RWPE1 (cell line): ENCODE data around the gene FERMT1.
A peak's percentile ranks its signal among the peaks of the same experiment; 100 is the strongest.

Experiments used
- CTCF ChIA-PET: fragments of 350-600 bp; sonication (Branson Sonifier 250); formaldehyde crosslinking; extraction: SDS; loops from one replicate; lab custom pipeline; 2021; lab: Yijun Ruan, JAX
- POLR2A ChIA-PET: fragments of 400-600 bp; formaldehyde crosslinking; extraction: SDS; loops from one replicate; lab custom pipeline; 2020; ENCODE audit warnings: antibody characterized with exemption; ENCODE audit not compliant: low non-redundant PET; lab: Yijun Ruan, JAX
- DNase-seq: peaks from one replicate; pipeline ENCODE4 v3.0.0; 2012; ENCODE audit warnings: low spot score
- H3K27ac ChIP-seq: fragments of 450-650 bp; 2 replicates; pipeline ENCODE4 v1.5.1; 2017
- TF ChIP-seq, protein P1 (sequence below): fragments of 450-650 bp; conservative IDR thresholded peaks from 2 replicates; pipeline ENCODE4 v1.5.1; 2017; ENCODE audit warnings: low read depth, mild to moderate bottlenecking

FERMT1 gene

GRCh38 chr20:6157345-6157744 lies 34.5 kb upstream of the FERMT1 start:
- no peak overlapping the region for H3K27ac ChIP-seq
- ChIA-PET POLR2A (no interaction called here), CTCF (no interaction called here)
- TF ChIP-seq, protein P1, sequence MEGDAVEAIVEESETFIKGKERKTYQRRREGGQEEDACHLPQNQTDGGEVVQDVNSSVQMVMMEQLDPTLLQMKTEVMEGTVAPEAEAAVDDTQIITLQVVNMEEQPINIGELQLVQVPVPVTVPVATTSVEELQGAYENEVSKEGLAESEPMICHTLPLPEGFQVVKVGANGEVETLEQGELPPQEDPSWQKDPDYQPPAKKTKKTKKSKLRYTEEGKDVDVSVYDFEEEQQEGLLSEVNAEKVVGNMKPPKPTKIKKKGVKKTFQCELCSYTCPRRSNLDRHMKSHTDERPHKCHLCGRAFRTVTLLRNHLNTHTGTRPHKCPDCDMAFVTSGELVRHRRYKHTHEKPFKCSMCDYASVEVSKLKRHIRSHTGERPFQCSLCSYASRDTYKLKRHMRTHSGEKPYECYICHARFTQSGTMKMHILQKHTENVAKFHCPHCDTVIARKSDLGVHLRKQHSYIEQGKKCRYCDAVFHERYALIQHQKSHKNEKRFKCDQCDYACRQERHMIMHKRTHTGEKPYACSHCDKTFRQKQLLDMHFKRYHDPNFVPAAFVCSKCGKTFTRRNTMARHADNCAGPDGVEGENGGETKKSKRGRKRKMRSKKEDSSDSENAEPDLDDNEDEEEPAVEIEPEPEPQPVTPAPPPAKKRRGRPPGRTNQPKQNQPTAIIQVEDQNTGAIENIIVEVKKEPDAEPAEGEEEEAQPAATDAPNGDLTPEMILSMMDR = no peak
- no peak for DNase-seq

DNA sequence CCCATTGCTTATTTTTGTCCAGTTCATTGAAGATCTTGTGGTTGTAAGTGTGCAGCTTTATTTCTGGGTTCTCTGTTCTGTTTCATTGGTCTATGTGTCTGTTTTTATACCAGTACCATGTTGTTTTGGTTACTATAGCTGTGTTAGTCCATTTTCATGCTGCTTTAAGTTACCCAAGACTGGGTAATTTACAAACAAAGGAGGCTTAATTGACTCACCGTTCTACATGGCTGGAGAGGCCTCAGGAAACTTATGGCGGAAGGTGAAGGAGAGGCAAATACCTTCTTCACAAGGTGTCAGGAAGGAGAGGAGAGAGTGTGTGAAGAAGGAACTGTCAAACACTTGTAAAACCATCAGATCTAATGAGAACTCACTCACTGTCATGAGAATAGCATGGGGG lies 29.9 kb upstream of the FERMT1 start:
- no peak overlapping the region for H3K27ac ChIP-seq
- CTCF ChIA-PET = no interaction called here
- no peak for DNase-seq
- POLR2A ChIA-PET = no interaction called here
- TF ChIP-seq, protein P1 = no peak

DNA sequence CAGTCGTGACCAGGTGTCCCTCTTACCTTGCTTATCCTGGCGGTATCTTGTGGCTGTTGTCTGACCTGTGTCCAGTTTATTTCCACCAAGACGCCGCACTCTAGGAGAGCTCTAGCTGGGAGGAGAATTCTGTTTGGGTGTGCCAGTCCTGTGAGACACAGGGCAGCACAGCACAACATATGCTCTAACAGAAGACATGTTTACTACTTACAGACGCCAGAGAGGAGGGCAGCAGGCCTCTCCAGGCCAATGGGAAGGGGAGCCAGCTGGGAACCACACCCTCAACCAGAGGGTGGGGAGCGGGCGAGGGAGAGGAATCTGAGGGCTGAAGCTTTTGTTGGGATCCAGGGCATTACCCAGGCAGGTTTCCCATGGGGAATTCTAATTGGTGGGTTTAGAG lies 25.2 kb upstream of the FERMT1 start:
- POLR2A ChIA-PET = no interaction called here
- CTCF ChIA-PET = interaction anchor here (0.7 kb wide), 1 partner anchor 13 kb away, joined by 3 read pairs; no protein-coding TSS in a partner anchor
- TF ChIP-seq, protein P1 = no peak
- no peak for DNase-seq
- no peak overlapping the region for H3K27ac ChIP-seq

DNA sequence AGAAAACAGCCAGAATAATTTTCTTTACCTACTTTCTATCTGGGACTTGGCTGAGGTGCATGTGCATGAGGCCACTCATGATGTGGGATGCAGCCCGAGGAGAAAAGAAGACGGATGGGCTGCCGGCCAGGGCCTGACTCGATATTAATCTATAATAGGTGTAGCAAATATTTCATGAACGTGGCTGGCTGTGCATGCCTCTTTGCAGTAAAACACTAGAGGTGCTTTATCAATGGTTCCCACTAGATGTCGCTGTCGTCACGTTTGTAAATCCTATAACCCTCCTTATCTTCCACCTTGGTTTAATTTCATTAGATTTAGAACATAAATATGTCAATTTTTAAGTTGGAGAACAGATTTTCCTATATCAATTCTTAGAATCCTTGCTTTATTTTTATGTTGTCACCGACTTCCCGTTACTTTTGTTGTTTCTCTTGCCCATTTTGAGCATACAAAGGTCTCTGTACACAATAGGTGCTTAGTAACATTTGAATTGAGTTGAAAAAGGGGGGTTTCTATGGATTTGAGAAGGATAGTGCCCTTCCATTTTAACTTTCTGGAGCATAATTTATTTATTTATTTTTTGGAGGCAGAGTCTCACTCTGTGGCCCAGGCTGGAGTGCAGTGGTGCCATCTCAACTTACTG lies 19.6 kb upstream of the FERMT1 start:
- POLR2A ChIA-PET = no interaction called here
- TF ChIP-seq, protein P1 = peak; percentile 95
- DNase-seq = peak; percentile 71
- H3K27ac ChIP-seq = no peak overlapping the region
- CTCF ChIA-PET = interaction anchor here (0.6 kb wide), 2 partner anchors 9 to 1307 kb away, joined by 4 to 5 read pairs; no protein-coding TSS in a partner anchor

DNA sequence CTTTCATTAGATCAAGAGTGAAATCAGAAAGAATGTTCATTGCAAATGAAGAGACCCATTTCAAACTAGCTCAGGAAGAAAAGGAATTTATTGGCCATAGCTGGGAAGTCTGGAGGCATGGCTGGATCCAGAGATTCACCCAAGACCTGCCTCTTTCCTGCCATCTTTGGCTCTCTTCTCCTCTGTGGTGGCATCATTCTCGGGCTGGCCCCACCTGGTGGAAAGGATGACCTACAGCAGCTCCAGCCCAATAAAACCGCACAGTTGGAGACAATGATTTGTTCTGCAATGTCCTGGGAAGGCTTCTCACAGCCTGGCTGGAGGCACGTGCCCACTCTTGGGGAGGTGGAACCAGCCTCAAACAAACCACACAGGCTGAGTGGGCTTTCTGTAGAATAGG lies 18.1 kb upstream of the FERMT1 start:
- H3K27ac ChIP-seq = no peak overlapping the region
- DNase-seq = no peak
- ChIA-PET POLR2A (no interaction called here), CTCF (interaction anchor here (0.7 kb wide), 2 partner anchors 9 to 10 kb away, joined by 3 read pairs; no protein-coding TSS in a partner anchor)
- TF ChIP-seq, protein P1 = no peak; the same call in 1 of the 2 replicates

DNA sequence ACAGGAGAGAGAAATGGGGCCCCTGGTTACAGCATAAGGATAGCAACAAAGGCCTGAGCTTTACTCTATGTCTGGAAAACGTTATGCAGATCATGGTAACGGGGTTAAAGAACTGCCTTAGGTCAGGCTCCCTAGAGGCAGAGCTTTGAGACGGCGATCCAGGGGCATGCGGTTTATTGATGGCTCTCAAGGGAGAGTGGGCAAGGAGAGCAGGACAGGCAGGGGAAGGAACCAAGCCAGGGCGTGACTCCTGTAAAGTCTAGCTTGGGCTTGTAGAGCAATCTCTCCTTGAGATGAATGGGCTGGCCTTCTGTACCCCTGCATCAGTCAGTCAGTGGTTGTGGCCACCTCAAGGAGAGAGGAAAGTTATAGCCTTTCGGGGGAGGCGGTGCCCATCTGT lies 12.5 kb upstream of the FERMT1 start:
- ChIA-PET POLR2A (no interaction called here), CTCF (interaction anchor here (0.6 kb wide), 1 partner anchor 1725 kb away, joined by 3 read pairs; no protein-coding TSS in a partner anchor)
- no peak for DNase-seq
- no peak overlapping the region for H3K27ac ChIP-seq
- TF ChIP-seq, protein P1 = no peak
